Glomerular endothelial cell (primary cell): ENCODE results near the gene NR5A1. TPM values are rescaled to one million over a fixed set of nuclear protein-coding genes. Genes with fewer than 3 reads are reported as not detected.

Experiments used
- DNase-seq: peaks from one replicate; pipeline ENCODE4 v3.0.0-alpha.2; 2011; ENCODE audit warnings: low read depth, low spot score; ENCODE audit errors: extremely low read depth
- total RNA-seq: library from RNA; depleted of rRNA; stranded (reverse); fragments of >200 nt; gene quantifications from 2 replicates; pipeline ENCODE4 v1.2.3, GENCODE V29; 2015

Gene NR5A1
- total RNA-seq, 1 donor from 2014 or later: not detected

DNA sequence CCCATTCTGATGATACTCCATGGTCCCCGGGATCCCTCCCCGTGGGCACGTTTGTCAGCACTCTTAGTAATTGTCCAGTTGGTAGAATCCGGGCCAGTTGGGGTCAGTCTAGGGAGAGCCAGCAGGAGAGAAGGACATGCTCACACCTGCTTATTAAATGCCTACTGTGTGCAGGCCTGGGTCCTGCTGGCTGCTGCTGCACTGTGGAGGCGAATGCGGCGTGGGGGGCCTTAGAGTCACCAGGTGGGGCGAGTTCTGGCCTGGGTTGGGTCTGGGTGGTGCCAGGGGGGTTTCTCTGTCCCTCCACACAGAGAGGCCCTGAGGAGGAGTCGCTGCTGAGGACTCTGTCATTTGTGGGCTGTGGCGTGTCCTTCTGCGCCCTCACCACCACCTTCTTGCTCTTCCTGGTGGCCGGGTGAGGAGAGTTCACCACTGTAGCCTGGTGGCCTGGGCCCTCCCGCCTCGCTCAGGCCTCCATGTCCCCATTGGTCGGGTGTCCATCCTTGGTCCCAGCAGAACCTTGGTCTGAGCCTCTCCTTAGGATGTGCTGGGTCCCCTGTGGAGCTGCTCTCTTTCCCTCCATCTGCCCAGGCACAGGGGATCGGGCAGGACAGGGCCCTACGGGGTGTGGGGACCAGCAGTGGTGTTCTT is 39.7 kb downstream of the NR5A1 start:
- DNase-seq: no peak

DNA sequence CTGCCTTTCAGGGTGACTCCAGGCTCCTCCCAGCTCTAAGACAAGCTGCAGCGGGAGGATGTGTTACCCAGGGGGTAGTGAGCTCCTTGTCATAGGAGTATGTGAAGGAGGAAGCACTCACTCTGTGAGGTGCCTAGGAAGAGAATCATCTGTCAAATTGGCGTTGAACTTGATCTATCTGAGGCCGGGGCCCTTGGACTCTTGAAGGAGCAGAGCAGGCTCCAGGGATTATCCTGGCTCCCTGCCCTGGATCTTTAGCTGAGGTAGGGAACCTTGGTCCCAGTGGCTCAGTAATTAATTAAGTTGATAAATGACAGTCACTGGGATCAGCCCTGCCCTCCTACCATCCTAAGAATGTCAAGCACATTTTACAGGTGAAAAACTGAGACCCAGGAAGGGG is 41.5 kb downstream of the NR5A1 start:
- no peak for DNase-seq

DNA sequence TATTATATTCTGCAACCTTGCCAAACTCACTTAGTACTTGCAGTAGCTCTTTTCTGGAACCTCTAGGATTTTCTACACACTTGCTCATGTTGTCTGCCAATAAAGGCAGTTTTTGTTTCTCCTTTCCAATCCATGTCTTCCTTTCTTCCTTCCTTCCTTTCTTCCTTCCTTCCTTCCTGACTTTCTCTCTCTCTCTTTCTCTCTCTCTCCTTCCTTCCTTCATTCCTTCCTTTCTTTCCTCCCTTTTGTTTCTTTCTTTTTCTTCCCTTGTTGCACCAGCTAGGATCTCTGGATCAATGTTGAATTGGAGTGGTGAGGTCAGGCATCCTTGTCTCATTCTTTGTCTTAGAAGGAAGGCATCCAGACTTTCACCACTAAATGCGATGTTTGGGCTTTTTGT is 44.5 kb downstream of the NR5A1 start:
- no peak for DNase-seq

DNA sequence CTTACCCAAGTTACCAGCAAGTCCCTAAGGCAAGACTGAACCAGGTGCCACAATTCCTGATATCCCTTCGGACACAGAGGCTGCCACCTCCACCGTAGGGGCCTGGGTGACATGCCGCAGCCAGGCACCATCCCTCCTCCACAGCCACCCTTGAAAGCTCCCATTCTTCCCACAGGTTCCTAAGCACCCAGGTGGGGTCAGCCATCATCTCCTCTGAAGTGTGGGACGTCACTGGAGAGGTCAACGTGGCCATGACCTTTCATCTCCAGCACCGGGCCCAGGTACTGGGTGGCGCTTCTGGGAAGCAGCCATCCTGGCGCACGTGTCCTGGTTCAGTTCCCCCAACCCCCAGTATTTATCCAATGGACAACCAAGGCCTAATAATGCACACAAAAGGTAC is 48.8 kb downstream of the NR5A1 start:
- no peak for DNase-seq

DNA sequence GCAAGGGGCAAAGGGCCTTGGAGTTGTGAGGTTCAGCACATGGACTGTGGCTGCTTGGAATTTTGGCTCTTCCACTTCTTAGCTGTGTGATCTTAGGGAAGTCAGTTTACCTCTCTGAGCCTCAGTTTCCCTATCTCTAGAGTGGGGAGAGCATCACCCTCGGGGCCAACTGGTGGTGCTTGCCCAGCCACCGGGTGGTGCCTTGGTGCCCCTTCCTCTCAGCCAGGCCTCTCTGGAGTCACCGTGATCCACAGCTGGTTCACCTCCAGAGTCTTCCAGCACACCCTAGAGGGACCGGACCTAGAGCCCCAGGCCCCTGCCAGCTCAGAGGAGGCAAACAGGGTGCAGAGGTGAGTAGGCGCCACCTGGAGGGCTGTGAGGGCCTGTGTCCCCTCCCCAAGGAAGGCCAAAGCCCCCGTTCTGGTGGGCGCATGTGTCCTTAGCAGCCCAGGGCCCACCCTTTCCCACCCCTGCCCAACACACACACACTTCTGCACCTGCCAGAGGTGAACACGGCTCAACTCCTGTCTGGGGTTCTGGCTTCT is 49.2 kb downstream of the NR5A1 start:
- DNase-seq: no peak

DNA sequence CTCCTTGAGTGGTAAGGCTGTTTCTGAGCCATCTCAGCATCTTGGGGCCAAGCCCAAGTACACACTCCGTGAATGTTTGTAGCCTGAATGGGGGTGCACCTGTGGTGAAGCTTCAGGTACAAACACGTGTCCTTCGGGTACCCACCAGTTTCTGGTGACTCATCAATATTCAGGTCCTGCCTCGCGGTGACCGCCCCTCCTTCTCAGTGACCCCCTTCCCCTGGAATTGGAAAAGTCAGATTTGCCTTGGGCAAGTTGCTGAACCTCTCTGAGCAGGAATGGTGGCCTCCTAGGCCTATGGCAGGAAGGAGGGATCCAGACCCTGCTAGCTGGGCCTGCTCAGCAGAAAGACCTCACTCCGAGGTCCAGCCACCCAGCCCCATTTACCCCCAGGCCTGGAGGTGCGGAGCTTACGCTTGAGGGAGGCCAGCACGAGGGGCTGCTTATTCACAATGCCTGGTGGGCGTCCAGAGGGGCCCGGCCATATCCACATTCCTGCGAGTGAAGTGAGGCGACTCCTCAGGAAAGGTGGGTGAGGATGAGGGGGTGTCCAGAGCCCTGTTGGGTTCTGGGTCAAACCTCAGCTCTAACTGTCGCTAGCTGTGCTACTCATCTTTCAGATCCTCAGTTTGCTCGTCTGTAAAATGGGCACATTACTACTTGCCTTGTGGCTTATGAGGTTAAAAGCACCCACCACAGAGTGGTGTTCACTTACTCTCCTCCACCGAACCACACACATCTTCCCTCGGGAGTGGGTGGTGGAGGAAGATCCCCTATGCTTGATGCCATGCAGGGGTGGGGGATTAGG is 49.9 kb downstream of the NR5A1 start:
- DNase-seq: no peak

DNA sequence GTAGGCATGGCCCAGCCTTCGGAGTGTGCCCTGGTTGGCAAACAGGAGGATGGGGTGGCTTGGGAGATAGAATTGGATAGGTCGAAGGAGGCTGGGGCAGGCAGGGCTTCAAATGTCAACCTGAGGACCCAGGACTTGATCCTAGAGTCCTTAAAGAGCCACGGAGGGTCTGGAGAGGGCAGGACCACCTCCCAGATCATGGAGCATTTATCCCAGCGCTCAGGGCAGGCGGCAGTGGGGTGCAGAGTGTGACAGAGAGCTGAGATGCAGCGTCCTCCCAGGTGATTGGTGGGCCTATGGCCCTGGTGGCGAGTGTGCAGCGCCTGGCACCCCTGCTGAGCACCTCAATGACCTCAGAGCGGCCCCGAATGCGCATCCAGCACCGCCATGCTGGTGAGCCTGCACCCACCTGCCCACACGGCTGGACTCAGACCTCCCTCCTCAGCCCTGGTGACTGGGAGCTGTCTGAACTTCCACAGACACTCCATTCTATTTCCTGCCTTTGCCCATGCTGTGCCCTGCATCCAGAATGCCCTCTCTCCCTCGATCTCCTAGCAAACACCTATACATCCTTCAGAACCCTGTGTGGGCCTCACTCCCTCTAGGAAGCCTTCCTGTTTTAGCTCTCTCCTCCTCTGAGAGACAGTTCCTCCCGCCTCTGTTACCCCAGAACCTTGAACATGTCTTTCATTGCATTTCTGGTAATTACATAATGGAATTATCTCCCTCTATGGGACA is 50.7 kb downstream of the NR5A1 start:
- no peak for DNase-seq

DNA sequence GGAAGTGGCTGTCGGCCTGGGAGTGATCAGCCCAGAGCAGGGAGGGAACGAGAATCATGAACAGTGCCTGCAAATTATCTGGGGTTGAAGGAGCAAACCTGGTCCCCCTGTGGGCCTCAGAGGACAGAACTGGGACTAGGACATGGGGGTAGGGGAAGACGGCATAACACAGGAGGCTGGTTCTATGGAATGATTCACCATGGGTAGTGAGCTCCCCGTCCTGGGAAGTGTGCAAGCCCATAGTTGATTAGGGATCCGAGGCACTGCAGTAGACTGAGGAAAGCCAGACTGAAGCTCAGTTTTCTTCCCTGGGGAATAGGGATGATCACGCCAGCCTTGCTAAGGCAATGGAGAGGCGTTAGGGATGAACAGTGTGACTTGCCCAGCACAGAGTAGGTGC is 51.4 kb downstream of the NR5A1 start:
- DNase-seq: no peak

DNA sequence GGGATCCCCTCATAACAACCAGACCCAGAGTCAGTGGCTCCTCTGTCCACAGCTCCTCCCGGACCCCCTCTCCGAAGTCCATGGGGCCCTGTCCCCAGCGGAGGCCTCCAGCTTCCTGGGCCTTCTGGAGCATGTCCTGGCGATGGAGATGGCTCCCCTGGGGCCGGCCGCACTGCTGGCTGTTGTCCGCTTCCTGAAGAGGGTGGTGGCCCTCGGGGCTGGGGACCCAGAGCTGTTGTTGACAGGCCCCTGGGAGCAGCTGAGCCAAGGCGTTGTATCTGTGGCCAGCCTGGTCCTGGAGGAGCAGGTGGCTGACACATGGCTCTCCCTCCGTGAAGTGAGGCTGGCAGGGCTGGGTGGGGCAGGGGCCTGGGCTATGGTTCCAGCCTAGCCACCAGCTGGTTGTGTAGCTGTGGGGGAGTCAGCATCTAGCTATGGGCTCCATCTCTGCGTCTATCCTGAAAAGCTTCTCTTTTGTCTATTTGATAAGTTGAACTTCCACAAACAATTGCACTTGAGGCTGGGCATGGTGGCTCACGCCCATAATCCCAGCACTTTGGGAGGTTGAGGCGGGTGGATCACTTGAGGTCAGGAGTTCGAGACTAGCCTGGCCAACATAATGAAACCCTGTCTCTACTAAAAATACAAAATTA is 52.3 kb downstream of the NR5A1 start:
- no peak for DNase-seq

DNA sequence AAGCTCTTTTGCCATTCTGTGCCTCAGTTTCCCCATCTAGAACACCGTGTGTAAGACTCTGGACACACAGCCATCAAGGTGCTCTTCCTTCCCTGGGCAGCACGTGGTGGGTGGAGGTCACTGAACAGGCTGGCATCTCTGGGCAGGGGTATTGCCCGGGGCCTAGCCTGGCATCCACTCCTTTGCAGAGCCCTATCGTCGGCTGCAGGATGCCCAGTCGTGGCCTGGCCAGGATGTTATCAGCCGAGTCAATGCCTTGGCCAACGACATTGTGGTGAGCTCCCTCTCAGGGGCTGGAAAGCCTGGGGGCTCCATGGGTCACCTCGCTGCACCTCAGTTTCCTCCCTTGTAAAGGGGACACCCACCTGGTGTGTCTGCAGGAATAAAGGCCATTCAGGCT is 52.9 kb downstream of the NR5A1 start:
- no peak for DNase-seq

DNA sequence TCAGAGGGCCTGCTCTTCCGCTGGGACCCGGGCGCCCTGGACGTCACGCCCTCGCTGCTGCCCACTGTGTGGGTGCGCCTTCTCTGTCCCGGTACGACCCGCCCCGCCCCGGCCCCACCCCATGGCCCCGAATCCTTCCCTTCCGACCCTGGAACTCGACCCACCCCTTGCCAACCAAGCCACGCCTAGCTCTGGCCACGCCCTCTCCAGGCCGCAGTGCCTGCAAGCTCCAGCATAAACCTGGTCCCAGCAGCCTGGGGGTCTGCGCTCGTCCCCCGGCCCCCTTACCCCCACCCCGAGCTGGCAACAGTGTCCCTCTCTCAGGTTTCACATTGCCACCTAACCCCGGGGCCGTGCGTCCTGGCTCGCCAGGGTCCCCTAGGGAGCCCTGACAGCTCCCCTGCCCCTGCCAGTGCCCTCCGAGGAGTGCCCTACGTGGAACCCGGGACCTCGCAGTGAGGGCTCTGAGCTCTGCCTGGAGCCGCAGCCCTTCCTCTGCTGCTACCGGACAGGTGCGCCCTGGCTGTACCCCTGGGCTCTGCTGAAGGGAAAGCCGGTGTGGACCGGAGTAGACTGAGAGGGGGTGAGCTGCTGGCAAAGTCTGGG is 53.5 kb downstream of the NR5A1 start:
- no peak for DNase-seq

DNA sequence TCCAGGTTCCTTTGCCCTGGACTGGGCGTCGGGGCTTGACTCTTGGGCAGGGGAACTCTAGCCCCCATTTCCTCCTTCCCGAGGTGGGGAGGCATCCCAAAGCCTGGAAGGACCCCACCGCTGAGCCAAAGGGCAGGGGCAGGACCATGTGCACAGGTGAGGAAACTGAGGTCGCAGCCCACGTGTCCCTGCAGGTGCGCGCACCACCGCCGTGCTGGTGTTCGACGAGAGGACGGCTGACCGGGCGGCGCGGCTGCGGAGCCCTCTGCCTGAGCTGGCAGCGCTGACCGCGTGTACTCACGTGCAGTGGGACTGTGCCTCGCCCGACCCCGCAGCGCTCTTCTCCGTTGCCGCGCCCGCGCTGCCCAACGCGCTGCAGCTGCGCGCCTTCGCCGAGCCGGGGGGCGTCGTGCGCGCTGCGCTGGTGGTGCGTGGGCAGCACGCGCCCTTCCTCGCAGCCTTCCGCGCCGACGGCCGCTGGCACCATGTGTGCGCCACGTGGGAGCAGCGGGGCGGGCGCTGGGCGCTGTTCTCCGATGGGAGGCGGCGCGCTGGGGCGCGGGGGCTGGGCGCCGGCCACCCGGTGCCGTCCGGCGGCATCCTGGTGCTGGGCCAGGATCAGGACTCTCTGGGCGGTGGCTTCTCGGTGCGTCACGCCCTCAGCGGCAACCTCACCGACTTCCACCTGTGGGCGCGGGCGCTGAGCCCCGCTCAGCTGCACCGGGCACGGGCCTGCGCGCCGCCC is 54.2 kb downstream of the NR5A1 start:
- DNase-seq: no peak

DNA sequence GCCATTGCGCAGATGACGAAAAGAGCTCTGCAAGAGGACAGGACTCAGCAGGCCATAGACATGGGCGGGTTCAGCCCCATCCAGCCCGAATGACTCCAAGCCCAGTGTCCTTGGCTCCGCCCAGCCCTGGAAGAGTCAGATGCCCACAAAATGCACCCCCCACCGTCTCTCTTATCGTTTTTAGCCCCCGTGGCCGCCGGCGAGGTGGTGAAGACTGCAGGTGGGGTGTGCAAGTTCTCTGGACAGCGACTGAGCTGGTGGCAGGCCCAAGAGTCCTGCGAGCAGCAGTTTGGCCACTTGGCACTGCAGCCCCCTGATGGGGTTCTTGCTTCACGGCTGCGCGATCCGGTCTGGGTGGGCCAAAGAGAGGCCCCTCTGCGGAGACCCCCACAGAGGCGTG is 54.9 kb downstream of the NR5A1 start:
- no peak for DNase-seq

DNA sequence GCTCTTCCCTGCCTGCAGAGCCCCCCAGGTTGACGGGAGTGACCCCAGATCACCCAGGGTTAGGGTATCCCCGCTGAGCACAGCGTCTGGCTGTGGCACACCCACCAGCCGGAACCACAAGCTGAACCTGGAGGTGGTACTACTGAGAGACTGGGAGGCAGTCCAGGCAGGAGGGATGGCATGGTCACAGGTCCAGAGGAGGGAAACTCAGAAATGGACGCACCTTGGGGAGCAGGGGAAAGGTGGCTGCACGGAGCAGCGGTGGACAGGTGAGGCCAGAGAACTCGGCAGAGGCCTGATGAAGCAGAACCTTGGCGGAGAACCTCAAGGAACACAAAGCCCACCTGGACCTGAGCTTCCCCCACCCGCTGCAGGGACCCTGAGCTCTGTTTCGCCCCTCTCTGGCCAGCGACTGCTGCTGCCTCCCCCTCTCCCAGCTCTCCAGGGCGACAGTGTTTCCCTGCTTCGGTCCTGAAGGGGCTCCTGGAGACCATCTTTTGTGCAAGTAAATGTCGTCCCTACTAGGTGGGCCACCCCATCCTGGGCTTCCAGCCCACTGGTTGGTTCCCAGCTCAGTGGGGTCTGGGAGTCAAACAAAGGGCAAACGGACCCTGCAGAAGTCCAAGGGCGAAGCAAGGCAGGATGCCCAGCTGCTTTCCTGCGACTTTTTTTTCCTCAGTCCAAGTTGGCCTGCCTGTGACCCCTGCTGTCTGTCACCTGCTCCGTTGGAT is 56.1 kb downstream of the NR5A1 start:
- DNase-seq: no peak

DNA sequence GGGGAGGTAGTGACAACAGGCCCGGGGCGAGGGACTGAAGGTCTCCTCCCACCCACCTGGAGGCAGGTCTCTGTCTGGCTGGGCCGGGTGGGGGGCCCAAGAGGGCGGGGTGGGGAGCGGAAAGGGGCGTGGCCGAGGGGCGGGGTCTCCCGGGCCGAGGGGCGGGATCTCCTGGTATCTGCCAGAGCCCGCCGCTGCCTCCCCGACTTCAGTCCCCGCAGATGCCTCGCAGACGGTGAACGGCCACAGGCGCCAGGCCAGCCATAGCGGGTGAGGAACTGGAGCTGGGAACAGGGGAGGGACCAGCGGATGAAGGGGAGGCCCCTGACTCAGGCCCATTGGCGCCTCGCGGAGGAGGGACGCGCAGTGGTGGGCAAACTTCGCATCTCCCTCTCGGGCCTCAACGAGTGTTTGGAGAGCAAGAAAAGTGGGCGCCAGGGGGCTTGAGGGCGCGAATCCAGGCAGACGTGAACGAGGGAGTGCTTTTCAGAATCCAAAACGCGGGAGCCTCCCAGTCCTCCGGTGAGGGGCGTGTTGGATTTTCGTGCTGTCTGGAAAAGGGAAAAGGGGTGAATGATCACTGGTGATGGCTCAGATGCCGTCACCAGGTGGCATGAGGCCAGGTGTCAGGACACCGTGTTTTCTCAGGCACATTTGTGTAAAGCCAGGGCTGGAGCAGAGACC is 56.8 kb downstream of the NR5A1 start, which contains the start of gene ADGRD2:
ADGRD2 (plus strand) TSS at position 211 of the 684 bp plus-strand sequence. CDS start 1,216 bp downstream, outside the sequence.
- DNase-seq: no peak

DNA sequence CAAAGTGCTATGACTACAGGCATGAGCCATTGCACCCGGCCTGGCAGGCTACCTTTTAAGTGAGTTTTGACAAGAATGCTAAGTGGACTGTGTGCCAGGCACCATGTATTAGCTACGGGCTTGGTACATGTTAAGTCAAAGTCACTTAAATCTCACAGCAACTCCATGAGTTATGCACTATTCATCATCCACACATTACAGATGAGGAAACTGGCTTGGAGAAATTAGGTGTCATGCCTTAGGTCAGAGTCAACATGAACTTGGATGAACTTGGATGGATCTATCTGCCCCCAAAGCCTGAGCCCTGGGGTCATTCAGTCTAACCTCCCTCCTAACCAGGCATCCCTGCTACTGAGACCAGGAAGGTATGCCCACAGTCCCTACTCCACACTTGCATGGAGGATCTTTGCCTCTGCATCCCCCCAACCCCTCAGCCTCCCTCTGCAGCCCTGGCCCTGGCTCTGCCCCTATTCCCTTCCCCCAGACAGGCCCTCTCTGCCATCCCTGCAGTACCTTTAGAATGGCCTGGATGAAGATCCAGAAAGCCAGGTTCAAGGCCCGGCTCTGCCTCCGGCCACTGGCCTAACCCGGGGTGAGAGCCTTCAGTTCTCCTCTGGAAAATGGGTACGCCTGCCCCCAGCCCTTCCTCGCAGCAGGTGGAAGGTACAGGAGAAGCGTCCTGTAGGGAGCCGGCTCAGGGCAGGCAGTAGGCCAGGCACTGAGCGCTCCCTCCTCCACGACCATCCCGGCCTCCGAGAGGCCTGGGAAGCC is 57.6 kb downstream of the NR5A1 start:
- no peak for DNase-seq

DNA sequence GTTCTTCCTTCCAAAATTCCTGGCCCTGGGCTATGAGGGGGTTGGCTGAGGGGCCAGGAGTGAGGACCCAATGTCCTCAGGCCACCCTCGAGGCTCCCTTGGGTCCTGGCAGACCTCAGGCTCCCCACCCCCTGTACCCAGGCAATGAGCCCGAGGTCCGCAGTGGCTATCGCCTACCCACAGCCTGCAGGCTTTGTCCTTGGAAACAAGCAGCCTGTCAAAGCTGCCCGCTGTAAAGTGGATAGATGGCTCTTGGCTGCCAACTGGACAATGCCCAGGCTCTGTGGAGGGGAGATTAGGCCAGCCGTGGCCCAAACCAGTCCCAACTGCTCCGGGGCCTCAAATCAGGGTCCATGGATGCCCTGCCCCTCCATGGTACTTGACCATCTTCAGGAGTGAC is 59.2 kb downstream of the NR5A1 start:
- DNase-seq: no peak

DNA sequence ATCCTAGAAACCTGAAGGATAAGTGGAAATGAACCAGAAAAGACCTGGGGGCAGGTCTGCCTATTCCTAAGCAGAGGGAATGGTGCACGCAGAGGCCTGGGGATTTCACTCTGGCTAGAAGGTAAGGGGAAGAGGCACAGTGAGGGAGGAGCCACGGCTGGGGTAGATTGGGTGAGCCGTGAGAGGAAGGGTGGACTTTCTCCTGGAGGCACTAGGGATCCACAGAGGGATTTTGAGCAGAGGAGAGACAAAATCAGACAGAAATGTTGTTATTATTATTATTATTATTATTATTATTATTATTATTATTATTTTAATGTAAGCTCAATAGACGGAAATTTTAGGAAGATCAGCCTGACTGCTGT is 59.9 kb downstream of the NR5A1 start:
- DNase-seq: no peak
